PC-3 (cell line): ENCODE data around the gene ATP11C. TPM values are rescaled to one million over a fixed set of nuclear protein-coding genes. Genes with fewer than 3 reads are reported as not detected.

Experiments
- ATAC-seq: fragments of 200-7000 bp; cut with Tn5 transposase; 2 replicates; pipeline ENCODE4 v1.9.1; 2020; ENCODE audit warnings: mild to moderate bottlenecking, moderate library complexity
- BruUV-seq: library from RNA; stranded (reverse); fragments of 400-500 nt; replicated peaks from 2 replicates; lab custom pipeline; 2021; lab: Mats Ljungman, UMichigan
- CTCF ChIA-PET: fragments of 300-600 bp; sonication (Branson Sonifier 250); formaldehyde crosslinking; loops from one replicate; lab custom pipeline; 2022; ENCODE audit warnings: antibody characterized with exemption; lab: Charles Lee
- POLR2A ChIA-PET: fragments of 300-600 bp; sonication (Branson Sonifier 250); formaldehyde crosslinking; loops from one replicate; lab custom pipeline; 2022; ENCODE audit warnings: antibody characterized with exemption; ENCODE audit not compliant: unreplicated experiment; lab: Charles Lee
- DNase-seq: peaks from one replicate; pipeline ENCODE4 v3.0.0-alpha.2; 2015
- H2AFZ ChIP-seq: fragments of 300-600 bp; sonication (generic); 2 replicates; pipeline ENCODE4 v1.6.0; 2016; ENCODE audit warnings: antibody characterized with exemption, low read length
- H3F3A ChIP-seq: fragments of 300-600 bp; sonication (generic); one replicate; pipeline ENCODE4 v1.6.0; 2017; ENCODE audit warnings: antibody characterized with exemption, low read length, control low read depth, mild to moderate bottlenecking; ENCODE audit not compliant: unreplicated experiment
- H3K27ac ChIP-seq: fragments of 300-600 bp; sonication (generic); 2 replicates; pipeline ENCODE4 v1.5.1; 2016; ENCODE audit warnings: mild to moderate bottlenecking, low read length
- H3K27me3 ChIP-seq: fragments of 300-600 bp; sonication (generic); 2 replicates; pipeline ENCODE4 v1.6.1; 2016; ENCODE audit warnings: low read length, mixed read lengths
- H3K36me3 ChIP-seq: fragments of 300-600 bp; sonication (generic); 2 replicates; pipeline ENCODE4 v1.6.1; 2016; ENCODE audit warnings: low read depth, mixed run types, low read length, mixed read lengths
- H3K4me1 ChIP-seq: fragments of 300-600 bp; sonication (generic); 2 replicates; pipeline ENCODE4 v1.5.1; 2016; ENCODE audit warnings: low read length; ENCODE audit not compliant: insufficient read depth
- H3K4me2 ChIP-seq: fragments of 300-600 bp; sonication (generic); 2 replicates; pipeline ENCODE4 v1.6.0; 2016; ENCODE audit warnings: low read length
- H3K4me3 ChIP-seq: fragments of 300-600 bp; sonication (generic); 2 replicates; pipeline ENCODE4 v1.5.1; 2016; ENCODE audit warnings: mild to moderate bottlenecking, low read length, mixed read lengths
- H3K79me2 ChIP-seq: fragments of 300-600 bp; sonication (generic); 2 replicates; pipeline ENCODE4 v1.6.1; 2017; ENCODE audit warnings: low read length, mixed read lengths
- H3K9ac ChIP-seq: fragments of 300-600 bp; sonication (generic); 2 replicates; pipeline ENCODE4 v1.6.0; 2016; ENCODE audit warnings: mild to moderate bottlenecking, low read length
- H3K9me2 ChIP-seq: fragments of 300-600 bp; sonication (generic); replicated peaks from 2 replicates; pipeline ENCODE4 v1.6.1; 2016; ENCODE audit warnings: mixed run types, low read length, mixed read lengths
- H3K9me3 ChIP-seq: fragments of 300-600 bp; sonication (generic); 2 replicates; pipeline ENCODE4 v1.6.1; 2016; ENCODE audit warnings: low read length, mixed read lengths
- H4K20me1 ChIP-seq: fragments of 300-600 bp; sonication (generic); 2 replicates; pipeline ENCODE4 v1.6.1; 2016; ENCODE audit warnings: low read length, mixed read lengths
- CTCF ChIP-seq: fragments of 300-600 bp; sonication (generic); conservative IDR thresholded peaks from 2 replicates; pipeline ENCODE4 v1.5.1; 2017; ENCODE audit warnings: antibody characterized with exemption, low read depth, mild to moderate bottlenecking, low read length
- EZH2 ChIP-seq: fragments of 300-600 bp; sonication (generic); IDR thresholded peaks from one replicate; pipeline ENCODE4 v1.6.1; 2017; ENCODE audit warnings: antibody characterized with exemption, mild to moderate bottlenecking, low read length; ENCODE audit not compliant: unreplicated experiment
- EZH2phosphoT487 ChIP-seq: fragments of 300-600 bp; sonication (generic); IDR thresholded peaks from 2 replicates; pipeline ENCODE4 v1.6.1; 2018; ENCODE audit warnings: mild to moderate bottlenecking, antibody characterized with exemption, low read length, borderline replicate concordance
- intact Hi-C: fragments of 100-400 bp; cut with micrococcal nuclease; formaldehyde crosslinking; loops from 2 replicates; pipeline ENCODE4 v1.9.0; 2023
- total RNA-seq: library from RNA; depleted of rRNA; stranded (reverse); fragments of >200 nt; gene quantifications from 2 replicates; pipeline ENCODE4 v1.2.3, GENCODE V29; 2014

The ATP11C gene
- total RNA-seq, 1 experiment from 2014 or later, result 25.8 TPM

GRCh38 chrX:139831675-139832456, 101.0 kb downstream of the ATP11C start:
- Histone ChIP-seq H3K9me3 (no peaks in the 10 kb centered on the region), H3F3A (no peaks in the 10 kb centered on the region), H3K9ac (no peak overlapping the region), H4K20me1 (0 out of 2 replicates have a peak, but pooled peaks cover 4% of the 10 kb centered on the region), H3K4me2 (peak overlapping the region; percentile 34; the same call in 1 of the 2 replicates), H3K4me3 (no peak overlapping the region), H3K9me2 (no peaks in the 10 kb centered on the region), H3K36me3 (no peaks in the 10 kb centered on the region), H3K79me2 (peaks cover 8% of the 10 kb centered on the region; the same call in 1 of the 2 replicates), H2AFZ (no peak overlapping the region), H3K27ac (no peak overlapping the region), H3K27me3 (no peaks in the 10 kb centered on the region), H3K4me1 (peaks cover 17% of the 10 kb centered on the region)
- TF ChIP-seq EZH2, result no peak
- TF ChIP-seq EZH2phosphoT487, result no peak
- no peak for TF ChIP-seq CTCF
- no TSS peak for BruUV-seq
- intact Hi-C loops, result loop anchor here (2.0 kb wide), 1 partner anchor 101 kb away; the partner anchor contains the start of gene ATP11C
- ChIA-PET CTCF (no interaction called here), POLR2A (no interaction called here)
- peak; percentile 84 for ATAC-seq
- DNase-seq, result peak; percentile 67

- Histone ChIP-seq H3K4me2 (no peak overlapping the region), H3K27me3 (no peaks in the 10 kb centered on the region), H3K9me2 (no peaks in the 10 kb centered on the region), H3K9ac (no peak overlapping the region), H3K9me3 (no peaks in the 10 kb centered on the region), H2AFZ (no peak overlapping the region), H3F3A (no peaks in the 10 kb centered on the region), H3K4me3 (no peak overlapping the region), H4K20me1 (0 out of 2 replicates have a peak, but pooled peaks cover 4% of the 10 kb centered on the region), H3K79me2 (peaks cover 8% of the 10 kb centered on the region; the same call in 1 of the 2 replicates), H3K27ac (no peak overlapping the region), H3K4me1 (peaks cover 26% of the 10 kb centered on the region), H3K36me3 (no peaks in the 10 kb centered on the region)
- ATAC-seq (no peak), DNase-seq (no peak)
- ChIA-PET CTCF (no interaction called here), POLR2A (no interaction called here)
- intact Hi-C loops, result no loop called here
- TF ChIP-seq CTCF (no peak), EZH2 (no peak), EZH2phosphoT487 (no peak)
- no TSS peak for BruUV-seq
Observed at GRCh38 chrX:139831017-139831416, 101.8 kb downstream of the ATP11C start.

- no TSS peak for BruUV-seq
- no peak for DNase-seq
- H3K27ac ChIP-seq, result no peak overlapping the region
- H3K4me2 ChIP-seq, result no peak overlapping the region
- peaks cover 8% of the 10 kb centered on the region; the same call in 1 of the 2 replicates for H3K79me2 ChIP-seq
- H3K36me3 ChIP-seq, result no peaks in the 10 kb centered on the region
- no peak overlapping the region for H2AFZ ChIP-seq
- intact Hi-C loops, result no loop called here
- H3K27me3 ChIP-seq, result no peaks in the 10 kb centered on the region
- ChIA-PET POLR2A (no interaction called here), CTCF (no interaction called here)
- H3K9me2 ChIP-seq, result no peaks in the 10 kb centered on the region
- no peak for TF ChIP-seq CTCF
- no peak for TF ChIP-seq EZH2
- TF ChIP-seq EZH2phosphoT487, result no peak
- H3K9ac ChIP-seq, result no peak overlapping the region
- no peaks in the 10 kb centered on the region for H3F3A ChIP-seq
- H3K9me3 ChIP-seq, result no peaks in the 10 kb centered on the region
- 0 out of 2 replicates have a peak, but pooled peaks cover 4% of the 10 kb centered on the region for H4K20me1 ChIP-seq
- ATAC-seq, result no peak
- peaks cover 34% of the 10 kb centered on the region for H3K4me1 ChIP-seq
- H3K4me3 ChIP-seq, result no peak overlapping the region
Observed at GRCh38 chrX:139828830-139829229, 104.0 kb downstream of the ATP11C start.
